OCI-LY3 (cell line): ENCODE data around the gene TBX19.

ENCODE experiments used
- H2AFZ ChIP-seq: fragments of 200-600, 300-600 bp; shearing (Covaris generic); 2 replicates; pipeline ENCODE4 v1.6.0; 2014; ENCODE audit warnings: antibody characterized with exemption, low read depth, low read length
- H3K27ac ChIP-seq: fragments of 200-600, 300-600 bp; sonication (generic); 2 replicates; pipeline ENCODE4 v1.5.1; 2014; ENCODE audit warnings: mild to moderate bottlenecking, low read length, moderate library complexity, mixed read lengths
- H3K27me3 ChIP-seq: fragments of 200-600, 300-600 bp; sonication (generic); 2 replicates; pipeline ENCODE4 v1.6.1; 2014; ENCODE audit warnings: low read depth, low read length, mixed read lengths
- H3K36me3 ChIP-seq: fragments of 200-600, 300-600 bp; sonication (generic); replicated peaks from 2 replicates; pipeline ENCODE3; 2014; ENCODE audit warnings: low read depth, low read length, mixed read lengths
- H3K4me1 ChIP-seq: fragments of 300-600, 200-600 bp; sonication (generic); 2 replicates; pipeline ENCODE4 v1.6.1; 2014; ENCODE audit warnings: low read length, mixed read lengths
- H3K4me2 ChIP-seq: fragments of 200-600, 300-600 bp; sonication (generic); 2 replicates; pipeline ENCODE4 v1.6.1; 2014; ENCODE audit warnings: low read length, mixed read lengths
- H3K4me3 ChIP-seq: fragments of 300-600, 200-600 bp; sonication (generic); 2 replicates; pipeline ENCODE4 v1.5.1; 2014; ENCODE audit warnings: antibody characterized with exemption, mild to moderate bottlenecking, low read length, moderate library complexity
- H3K79me2 ChIP-seq: fragments of 300-600, 200-600 bp; shearing (Covaris generic); 2 replicates; pipeline ENCODE4 v1.6.1; 2014; ENCODE audit warnings: mild to moderate bottlenecking, low read length, mixed read lengths
- H3K9ac ChIP-seq: fragments of 300-600, 200-600 bp; shearing (Covaris generic); 2 replicates; pipeline ENCODE4 v1.6.0; 2014; ENCODE audit warnings: mild to moderate bottlenecking, low read length, moderate library complexity
- H3K9me3 ChIP-seq: fragments of 200-600, 300-600 bp; shearing (Covaris generic); 2 replicates; pipeline ENCODE4 v1.6.1; 2014; ENCODE audit warnings: low read length, mixed read lengths; ENCODE audit not compliant: insufficient read depth
- H4K20me1 ChIP-seq: fragments of 200-600, 300-600 bp; sonication (generic); 2 replicates; pipeline ENCODE4 v1.6.1; 2016; ENCODE audit warnings: low read length, mixed read lengths; ENCODE audit not compliant: insufficient read depth
- CTCF ChIP-seq: fragments of 200-600, 300-600 bp; sonication (generic); IDR thresholded peaks from 2 replicates; pipeline ENCODE4 v1.5.1; 2014; ENCODE audit warnings: antibody characterized with exemption, low read length, low read depth
- EZH2phosphoT487 ChIP-seq: fragments of 200-600 bp; shearing (Covaris generic); IDR thresholded peaks from 2 replicates; pipeline ENCODE4 v1.6.1; 2018; ENCODE audit warnings: antibody characterized with exemption, mixed run types, low read depth

The TBX19 gene

DNA sequence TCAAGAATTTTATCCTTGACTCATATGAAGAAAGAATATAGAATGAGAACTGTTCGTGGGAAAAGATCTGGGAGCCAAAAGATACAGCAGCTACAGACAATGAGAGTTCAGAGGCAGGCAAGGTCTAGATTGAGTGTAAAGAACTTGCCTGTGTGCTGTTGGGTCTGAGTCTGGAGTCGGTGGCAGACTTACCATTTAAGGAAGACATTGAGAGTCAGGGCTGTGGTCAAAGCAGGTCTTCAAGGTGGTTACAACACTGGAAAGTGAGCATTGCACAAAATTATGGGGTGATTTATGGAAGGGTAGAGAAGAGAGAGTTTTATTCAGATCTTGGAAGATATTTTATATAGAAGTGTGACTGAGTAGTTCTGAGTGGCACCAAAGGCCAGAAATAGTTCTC is 80.6 kb downstream of the TBX19 start:
- Histone ChIP-seq H3K9me3 (no peaks in the 10 kb centered on the region), H3K4me2 (no peak overlapping the region), H3K4me3 (no peak overlapping the region), H3K27me3 (peaks cover 43% of the 10 kb centered on the region), H3K9ac (no peak overlapping the region), H3K27ac (no peak overlapping the region), H4K20me1 (no peaks in the 10 kb centered on the region), H3K79me2 (no peaks in the 10 kb centered on the region), H3K36me3 (no peaks in the 10 kb centered on the region), H2AFZ (no peak overlapping the region), H3K4me1 (no peaks in the 10 kb centered on the region)
- TF ChIP-seq CTCF, result no peak
- TF ChIP-seq EZH2phosphoT487, result no peak

DNA sequence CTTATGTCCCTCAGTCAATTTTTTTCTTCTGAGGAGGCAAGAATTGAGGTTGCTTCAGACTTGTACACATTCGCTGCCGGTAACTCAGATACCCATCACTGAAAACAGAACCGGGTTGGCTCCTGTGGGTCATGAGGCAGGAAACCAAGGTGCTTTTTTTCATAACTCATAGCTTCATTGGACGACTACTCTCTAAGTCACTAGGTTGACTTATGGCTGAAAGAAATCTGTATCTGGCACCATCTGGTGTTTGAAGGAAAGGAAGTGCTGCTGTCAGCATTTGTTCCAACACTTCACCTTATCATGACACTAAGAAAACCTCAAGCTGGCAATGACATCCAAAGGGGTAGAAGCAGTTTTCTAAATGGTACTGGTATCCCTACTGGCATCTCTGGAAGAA is 82.3 kb downstream of the TBX19 start:
- Histone ChIP-seq H2AFZ (no peak overlapping the region), H4K20me1 (no peaks in the 10 kb centered on the region), H3K4me3 (no peak overlapping the region), H3K27ac (no peak overlapping the region), H3K4me2 (no peak overlapping the region), H3K79me2 (no peaks in the 10 kb centered on the region), H3K9ac (no peak overlapping the region), H3K4me1 (no peaks in the 10 kb centered on the region), H3K27me3 (peaks cover 43% of the 10 kb centered on the region), H3K9me3 (no peaks in the 10 kb centered on the region), H3K36me3 (no peaks in the 10 kb centered on the region)
- no peak for TF ChIP-seq EZH2phosphoT487
- TF ChIP-seq CTCF, result 0 out of 2 replicates have a peak, but pooled peaks have one; percentile 13
